Activated T-cell treated with anti-CD3 and anti-CD28 coated beads, Interleukin-2, amount 50 U/mL, for 24 hours (primary cell): Measurements from ENCODE around the gene DENND1A.

Experiments used
- DNase-seq: peaks from one replicate; pipeline ENCODE4 v3.0.0-alpha.2; 2020
- H3K27ac Mint-ChIP-seq: 2 replicates; pipeline ENCODE4 v1.8.0; 2020; ENCODE audit warnings: mild to moderate bottlenecking, mixed read lengths
- H3K27me3 Mint-ChIP-seq: 2 replicates; pipeline ENCODE4 v1.8.0; 2020; ENCODE audit warnings: mixed read lengths
- H3K36me3 Mint-ChIP-seq: 2 replicates; pipeline ENCODE4 v1.8.0; 2020; ENCODE audit warnings: low read depth, mixed read lengths
- H3K4me1 Mint-ChIP-seq: 2 replicates; pipeline ENCODE4 v1.8.0; 2020; ENCODE audit warnings: low read depth, mixed read lengths
- H3K4me3 Mint-ChIP-seq: 2 replicates; pipeline ENCODE4 v1.8.0; 2020; ENCODE audit warnings: mild to moderate bottlenecking, moderate library complexity, mixed read lengths
- H3K9me3 Mint-ChIP-seq: 2 replicates; pipeline ENCODE4 v1.8.0; 2020; ENCODE audit warnings: mixed read lengths

DENND1A gene

GRCh38 chr9:123601828-123602227 is 328.1 kb downstream of the DENND1A start:
- no peaks in the 10 kb centered on the region for H3K27me3 Mint-ChIP-seq
- no peaks in the 10 kb centered on the region for H3K4me1 Mint-ChIP-seq
- H3K9me3 Mint-ChIP-seq, result no peaks in the 10 kb centered on the region
- no peak for DNase-seq
- H3K4me3 Mint-ChIP-seq, result no peak overlapping the region
- H3K36me3 Mint-ChIP-seq, result peaks cover 6% of the 10 kb centered on the region
- H3K27ac Mint-ChIP-seq, result no peak overlapping the region

GRCh38 chr9:123599781-123600180 is 330.1 kb downstream of the DENND1A start:
- no peak for DNase-seq
- no peak overlapping the region for H3K4me3 Mint-ChIP-seq
- peaks cover 7% of the 10 kb centered on the region for H3K36me3 Mint-ChIP-seq
- H3K27me3 Mint-ChIP-seq, result no peaks in the 10 kb centered on the region
- no peaks in the 10 kb centered on the region for H3K9me3 Mint-ChIP-seq
- H3K27ac Mint-ChIP-seq, result no peak overlapping the region
- H3K4me1 Mint-ChIP-seq, result no peaks in the 10 kb centered on the region

GRCh38 chr9:123597876-123598556 is 331.9 kb downstream of the DENND1A start:
- H3K4me1 Mint-ChIP-seq, result no peaks in the 10 kb centered on the region
- peaks cover 10% of the 10 kb centered on the region for H3K36me3 Mint-ChIP-seq
- H3K9me3 Mint-ChIP-seq, result no peaks in the 10 kb centered on the region
- H3K27me3 Mint-ChIP-seq, result no peaks in the 10 kb centered on the region
- no peak overlapping the region for H3K4me3 Mint-ChIP-seq
- no peak overlapping the region for H3K27ac Mint-ChIP-seq
- DNase-seq, result no peak

DNA sequence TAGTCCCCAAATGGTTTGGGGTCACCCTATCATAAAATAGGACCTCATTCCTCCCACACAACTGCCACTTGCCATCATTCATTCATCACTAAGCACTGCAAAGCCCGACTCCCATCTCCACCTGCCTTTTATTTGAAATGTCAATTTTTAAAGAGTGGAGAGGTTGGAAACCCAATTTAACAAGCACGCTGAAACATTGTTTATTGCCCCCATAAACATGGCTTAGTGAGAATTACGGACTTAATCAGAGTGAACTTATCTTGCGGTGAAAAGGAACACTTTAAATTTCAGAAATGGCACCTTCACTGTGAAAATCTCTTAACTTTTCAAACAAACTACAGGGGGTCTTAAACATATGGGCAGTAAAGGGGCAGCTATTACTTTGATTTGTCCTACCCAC is 332.9 kb downstream of the DENND1A start:
- Mint-ChIP-seq H3K4me3 (no peak overlapping the region), H3K36me3 (peaks cover 10% of the 10 kb centered on the region), H3K4me1 (no peaks in the 10 kb centered on the region), H3K27me3 (no peaks in the 10 kb centered on the region), H3K9me3 (no peaks in the 10 kb centered on the region), H3K27ac (no peak overlapping the region)
- no peak for DNase-seq

DNA sequence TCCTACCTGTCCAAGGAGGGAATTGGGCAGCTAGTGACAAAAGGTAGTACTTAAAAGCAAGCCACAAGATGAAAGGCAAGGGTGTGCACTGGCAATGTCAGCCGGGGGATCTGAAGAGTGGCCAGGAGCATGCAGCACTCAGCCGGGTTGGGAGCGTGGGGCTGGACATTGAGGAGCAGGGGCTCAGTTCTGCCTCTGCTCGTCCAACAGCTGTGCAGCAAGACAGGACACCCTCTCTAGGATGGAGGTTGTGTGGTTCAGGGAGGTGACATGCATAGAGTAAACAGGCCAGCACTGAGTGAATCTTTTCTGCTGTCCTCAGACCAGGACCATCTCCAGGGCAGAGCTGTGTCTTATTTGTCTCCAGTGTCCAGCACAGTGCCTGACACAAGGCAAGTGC is 338.6 kb downstream of the DENND1A start:
- no peak for DNase-seq
- no peak overlapping the region for H3K27ac Mint-ChIP-seq
- H3K27me3 Mint-ChIP-seq, result no peaks in the 10 kb centered on the region
- H3K36me3 Mint-ChIP-seq, result peaks cover 30% of the 10 kb centered on the region
- H3K4me1 Mint-ChIP-seq, result no peaks in the 10 kb centered on the region
- H3K4me3 Mint-ChIP-seq, result no peak overlapping the region
- H3K9me3 Mint-ChIP-seq, result peaks cover 5% of the 10 kb centered on the region

GRCh38 chr9:123590499-123590898 is 339.4 kb downstream of the DENND1A start:
- Mint-ChIP-seq H3K36me3 (peaks cover 30% of the 10 kb centered on the region), H3K4me1 (no peaks in the 10 kb centered on the region), H3K4me3 (no peak overlapping the region), H3K9me3 (peaks cover 5% of the 10 kb centered on the region), H3K27ac (no peak overlapping the region), H3K27me3 (no peaks in the 10 kb centered on the region)
- no peak for DNase-seq

DNA sequence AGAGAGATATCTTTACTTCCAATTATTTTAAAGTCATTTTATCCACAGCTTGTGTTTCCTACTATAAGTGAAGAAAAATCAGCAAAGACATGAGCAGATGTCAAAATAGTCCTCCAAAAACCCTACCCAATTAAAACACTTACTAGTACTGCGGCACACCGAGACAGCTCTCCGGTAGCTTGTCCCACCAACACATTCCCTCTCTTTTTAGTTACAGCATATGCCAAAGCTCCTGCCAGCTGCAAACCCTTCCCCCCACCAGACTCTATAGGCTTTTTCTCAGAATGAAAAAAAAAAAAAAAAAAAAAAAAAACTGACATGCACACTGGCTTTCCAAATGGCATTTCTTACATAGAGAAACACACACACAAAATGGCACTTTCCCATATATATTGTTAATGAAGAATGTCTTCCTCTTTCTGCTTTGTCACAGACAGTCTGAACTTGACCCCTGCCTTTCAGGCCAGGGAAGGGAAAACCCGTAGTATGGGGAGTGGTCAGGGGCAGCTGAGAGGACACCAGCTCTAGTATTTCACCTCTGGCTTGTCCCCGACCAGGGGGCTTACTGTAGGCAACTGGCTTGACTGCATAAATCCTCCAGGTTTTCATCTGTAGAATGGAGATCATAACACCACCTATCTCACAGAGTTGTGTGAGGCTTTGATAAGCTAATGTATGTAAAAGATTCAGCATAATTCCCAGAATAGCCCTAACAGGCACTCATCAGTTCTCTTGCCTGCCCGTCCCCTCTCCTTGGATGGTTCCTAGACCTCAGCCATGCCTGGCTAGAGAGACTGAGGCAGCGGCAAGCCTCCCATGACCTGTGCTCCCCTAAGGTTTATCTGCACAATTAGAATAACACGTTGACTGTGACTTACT is 340.3 kb downstream of the DENND1A start:
- peaks cover 30% of the 10 kb centered on the region for H3K36me3 Mint-ChIP-seq
- no peaks in the 10 kb centered on the region for H3K4me1 Mint-ChIP-seq
- no peaks in the 10 kb centered on the region for H3K27me3 Mint-ChIP-seq
- H3K4me3 Mint-ChIP-seq, result no peak overlapping the region
- H3K27ac Mint-ChIP-seq, result no peak overlapping the region
- no peak for DNase-seq
- peaks cover 5% of the 10 kb centered on the region for H3K9me3 Mint-ChIP-seq

- Mint-ChIP-seq H3K4me1 (no peaks in the 10 kb centered on the region), H3K27me3 (no peaks in the 10 kb centered on the region), H3K36me3 (peaks cover 48% of the 10 kb centered on the region), H3K27ac (no peak overlapping the region), H3K9me3 (peaks cover 8% of the 10 kb centered on the region), H3K4me3 (no peak overlapping the region)
- DNase-seq, result no peak
Observed at GRCh38 chr9:123586275-123586674, 343.7 kb downstream of the DENND1A start.

GRCh38 chr9:123584202-123585176 is 345.4 kb downstream of the DENND1A start:
- Mint-ChIP-seq H3K36me3 (peaks cover 56% of the 10 kb centered on the region), H3K27ac (no peak overlapping the region), H3K4me1 (no peaks in the 10 kb centered on the region), H3K9me3 (peaks cover 8% of the 10 kb centered on the region), H3K4me3 (no peak overlapping the region), H3K27me3 (no peaks in the 10 kb centered on the region)
- no peak for DNase-seq

DNA sequence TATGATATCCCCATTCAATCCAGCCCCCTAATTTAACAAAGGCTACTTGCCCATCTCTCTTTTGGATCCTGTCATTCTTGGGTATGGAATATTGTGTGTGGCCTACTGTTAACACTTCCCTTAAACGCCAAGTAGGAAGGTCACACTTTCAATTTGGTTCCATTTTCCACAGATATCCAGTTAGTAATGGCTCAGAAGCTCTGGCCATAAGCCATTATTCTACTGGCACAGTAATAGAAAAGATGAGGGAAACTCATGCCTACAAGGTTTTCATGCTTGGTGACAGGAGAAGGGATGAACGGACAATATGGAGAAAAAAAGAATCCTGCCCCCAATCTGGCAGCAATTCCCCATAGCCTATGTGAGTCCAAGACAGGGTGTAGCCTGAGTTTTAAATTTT is 346.3 kb downstream of the DENND1A start:
- H3K27ac Mint-ChIP-seq, result no peak overlapping the region
- H3K4me1 Mint-ChIP-seq, result no peaks in the 10 kb centered on the region
- H3K9me3 Mint-ChIP-seq, result peaks cover 14% of the 10 kb centered on the region
- H3K36me3 Mint-ChIP-seq, result peaks cover 56% of the 10 kb centered on the region
- no peak for DNase-seq
- no peak overlapping the region for H3K4me3 Mint-ChIP-seq
- H3K27me3 Mint-ChIP-seq, result no peaks in the 10 kb centered on the region

DNA sequence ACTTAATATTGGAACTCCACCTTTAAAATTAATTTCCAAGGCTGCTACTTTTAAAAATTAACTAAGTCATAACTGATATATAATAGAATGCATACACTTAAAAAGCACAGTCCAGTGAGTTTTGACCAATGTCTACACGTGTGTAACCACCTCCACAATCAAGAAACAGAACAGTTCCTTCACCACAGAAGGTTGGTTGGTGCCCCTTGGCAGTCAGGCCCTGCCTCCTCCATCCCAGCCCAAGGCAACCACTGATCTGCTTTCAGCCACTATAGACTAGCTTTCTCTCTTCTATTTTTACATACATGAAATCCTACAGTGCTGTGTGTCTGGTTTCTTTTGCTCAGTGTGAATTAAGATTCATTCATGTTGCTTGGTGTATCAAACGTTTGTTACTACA is 358.7 kb downstream of the DENND1A start:
- no peak overlapping the region for H3K4me3 Mint-ChIP-seq
- no peaks in the 10 kb centered on the region for H3K27me3 Mint-ChIP-seq
- H3K27ac Mint-ChIP-seq, result no peak overlapping the region
- peaks cover 6% of the 10 kb centered on the region for H3K9me3 Mint-ChIP-seq
- peaks cover 42% of the 10 kb centered on the region for H3K36me3 Mint-ChIP-seq
- DNase-seq, result no peak
- peaks cover 13% of the 10 kb centered on the region for H3K4me1 Mint-ChIP-seq

- Mint-ChIP-seq H3K27ac (no peak overlapping the region), H3K4me3 (no peak overlapping the region), H3K27me3 (no peaks in the 10 kb centered on the region), H3K9me3 (peaks cover 2% of the 10 kb centered on the region), H3K36me3 (peaks cover 20% of the 10 kb centered on the region), H3K4me1 (peaks cover 7% of the 10 kb centered on the region)
- no peak for DNase-seq
Observed at GRCh38 chr9:123568691-123569688, 360.9 kb downstream of the DENND1A start.

DNA sequence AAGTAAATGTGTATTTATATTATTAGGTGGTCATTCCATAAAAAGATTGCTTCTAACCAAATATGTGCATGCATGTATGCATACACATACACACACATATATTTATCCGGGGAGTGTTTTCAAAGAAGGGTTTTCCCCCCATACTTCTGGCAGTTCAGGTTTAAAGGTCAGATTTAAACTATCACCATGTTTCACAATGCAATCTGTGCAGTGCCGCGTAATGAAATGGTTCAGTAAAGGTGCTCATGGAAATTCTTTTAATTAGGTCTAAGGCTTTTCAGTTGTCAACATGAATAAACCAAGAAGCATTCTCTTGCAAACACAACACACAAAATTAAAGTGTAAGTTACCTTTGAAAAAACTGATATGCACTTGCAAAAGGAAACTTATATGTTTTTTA is 362.9 kb downstream of the DENND1A start:
- Mint-ChIP-seq H3K27ac (no peak overlapping the region), H3K27me3 (no peaks in the 10 kb centered on the region), H3K4me3 (no peak overlapping the region), H3K9me3 (no peaks in the 10 kb centered on the region), H3K4me1 (peaks cover 17% of the 10 kb centered on the region), H3K36me3 (peaks cover 19% of the 10 kb centered on the region)
- DNase-seq, result no peak
